SIG-M5 treated with dmso at 0.1 percent for 504 hours (cell line): Measurements from ENCODE around the gene ZNF148.
"Not testable (repeated sequence)": the region's sequence is repeated elsewhere in the genome, so short reads cannot be mapped to it uniquely, and the experiment has no call there.

Experiments used
- DNase-seq: peaks from one replicate; lab custom pipeline; 2025; ENCODE audit not compliant: unreplicated experiment; lab: John Stamatoyannopoulos, UW

Gene ZNF148

GRCh38 chr3:125378762-125379161 is 3.6 kb upstream of the ZNF148 start:
- DNase-seq, result no peak

- DNase-seq, result no peak
Observed at GRCh38 chr3:125375950-125376679, 990 bp upstream of the ZNF148 start.

GRCh38 chr3:125374501-125374995 is 577 bp downstream of the ZNF148 start:
- peak; percentile 32 for DNase-seq

GRCh38 chr3:125367403-125368230 is 7.5 kb downstream of the ZNF148 start:
- DNase-seq, result no peak

- DNase-seq, result no peak
Observed at GRCh38 chr3:125366132-125366531, 9.0 kb downstream of the ZNF148 start.

- no peak for DNase-seq
Observed at GRCh38 chr3:125359700-125360099, 15.4 kb downstream of the ZNF148 start.

GRCh38 chr3:125358923-125359322 is 16.2 kb downstream of the ZNF148 start:
- DNase-seq, result no peak

GRCh38 chr3:125357837-125358236 is 17.3 kb downstream of the ZNF148 start:
- no peak for DNase-seq

- peak; percentile 42 for DNase-seq
Observed at GRCh38 chr3:125357032-125357658, 18.0 kb downstream of the ZNF148 start.

GRCh38 chr3:125356140-125357026 is 18.7 kb downstream of the ZNF148 start:
- peak; percentile 38 for DNase-seq

GRCh38 chr3:125353659-125354058 is 21.5 kb downstream of the ZNF148 start:
- DNase-seq, result no peak

GRCh38 chr3:125353128-125353527 is 22.0 kb downstream of the ZNF148 start:
- DNase-seq, result no peak

- no peak for DNase-seq
Observed at GRCh38 chr3:125351814-125352456, 23.2 kb downstream of the ZNF148 start.

- DNase-seq, result no peak
Observed at GRCh38 chr3:125351152-125351551, 24.0 kb downstream of the ZNF148 start.

- no peak for DNase-seq
Observed at GRCh38 chr3:125350597-125350996, 24.5 kb downstream of the ZNF148 start.

GRCh38 chr3:125349556-125350165 is 25.5 kb downstream of the ZNF148 start:
- no peak for DNase-seq

GRCh38 chr3:125349055-125349454 is 26.1 kb downstream of the ZNF148 start:
- DNase-seq, result no peak

- DNase-seq, result not testable (repeated sequence)
Observed at GRCh38 chr3:125343367-125343766, 31.8 kb downstream of the ZNF148 start.

- no peak for DNase-seq
Observed at GRCh38 chr3:125340121-125340520, 35.0 kb downstream of the ZNF148 start.

- DNase-seq, result peak; percentile 30
Observed at GRCh38 chr3:125337506-125337905, 37.6 kb downstream of the ZNF148 start.
